GM12878 (cell line): Measurements from ENCODE around the gene UNKL. TPM values are rescaled to one million over a fixed set of nuclear protein-coding genes. Genes with fewer than 3 reads are reported as not detected.
A peak's percentile ranks its signal among the peaks of the same experiment; 100 is the strongest.

Experiments
- ATAC-seq: fragments of 200-7000 bp; cut with Tn5 transposase; 3 replicates; pipeline ENCODE4 v1.9.1; 2020; ENCODE audit warnings: mild to moderate bottlenecking, moderate library complexity
- BruUV-seq: library from RNA; stranded (reverse); fragments of 400-500 nt; replicated peaks from 2 replicates; lab custom pipeline; 2021; lab: Mats Ljungman, UMichigan
- CTCF ChIA-PET: fragments of 300-600 bp; sonication (Branson Sonifier 250); formaldehyde crosslinking; extraction: SDS; loops from one replicate; lab custom pipeline; 2021; ENCODE audit warnings: inconsistent platforms; lab: Yijun Ruan, JAX
- POLR2A ChIA-PET: fragments of 350-600 bp; formaldehyde crosslinking; extraction: SDS; loops from one replicate; lab custom pipeline; 2021; ENCODE audit warnings: inconsistent platforms; lab: Charles Lee
- RAD21 ChIA-PET: fragments of 300-600 bp; sonication (Branson Sonifier 250); formaldehyde crosslinking; loops from one replicate; lab custom pipeline; 2023; ENCODE audit warnings: antibody characterized with exemption; ENCODE audit not compliant: unreplicated experiment; lab: Charles Lee
- SMC1A ChIA-PET: fragments of 300-600 bp; sonication (Branson Sonifier 250); formaldehyde crosslinking; loops from one replicate; lab custom pipeline; 2023; ENCODE audit not compliant: unreplicated experiment, uncharacterized antibody; lab: Charles Lee
- DNase-seq: peaks from one replicate; pipeline ENCODE4 v3.0.0-alpha.2; 2011; ENCODE audit warnings: low read depth, low spot score
- FAIRE-seq: peaks from 3 replicates; lab custom pipeline; 2011; peaks lifted over from hg19 to GRCh38; lab: Jason Lieb, UNC
- H2AFZ ChIP-seq: 2 replicates; pipeline ENCODE4 v1.6.0; 2011; ENCODE audit warnings: low read depth, low read length, control low read depth; ENCODE audit not compliant: control insufficient read depth
- H3K27ac ChIP-seq: 2 replicates; pipeline ENCODE4 v1.5.1; 2011; ENCODE audit warnings: control low read depth; ENCODE audit not compliant: control insufficient read depth, insufficient read depth
- H3K27me3 ChIP-seq, 2 experiments: replicated peaks in 1 of 2; 2 replicates each; pipeline versions ENCODE4 v1.6.0 to v1.6.1; 2011; ENCODE audit warnings: low read length in 1 of 2; ENCODE audit not compliant: control insufficient read depth in 2 of 2, insufficient read depth in 2 of 2
- H3K36me3 ChIP-seq, 2 experiments: 2 replicates each; pipeline ENCODE4 v1.5.1; 2011; ENCODE audit warnings: low read length in 1 of 2; ENCODE audit not compliant: control insufficient read depth in 2 of 2, insufficient read depth in 2 of 2
- H3K4me1 ChIP-seq: 2 replicates; pipeline ENCODE4 v1.6.1; 2011; ENCODE audit warnings: mild to moderate bottlenecking, low read length, moderate library complexity, mixed read lengths; ENCODE audit not compliant: control insufficient read depth, insufficient read depth
- H3K4me2 ChIP-seq: 2 replicates; pipeline ENCODE4 v1.6.0; 2011; ENCODE audit warnings: control low read depth; ENCODE audit not compliant: control insufficient read depth, insufficient read depth
- H3K4me3 ChIP-seq: fragments of 200-600 bp; sonication (generic); 2 replicates; pipeline ENCODE4 v1.5.1; 2016
- H3K79me2 ChIP-seq: 2 replicates; pipeline ENCODE4 v1.6.0; 2011; ENCODE audit warnings: low read length; ENCODE audit not compliant: control insufficient read depth, insufficient read depth
- H3K9ac ChIP-seq: 2 replicates; pipeline ENCODE4 v1.8.0; 2011; ENCODE audit warnings: low read length, control low read depth, mixed read lengths; ENCODE audit not compliant: control insufficient read depth, insufficient read depth
- H3K9me3 ChIP-seq: replicated peaks from 3 replicates; pipeline ENCODE4 v1.5.1; 2011; ENCODE audit warnings: mild to moderate bottlenecking, low read length; ENCODE audit not compliant: control insufficient read depth, insufficient read depth
- H4K20me1 ChIP-seq: 2 replicates; pipeline ENCODE4 v1.6.0; 2011; ENCODE audit not compliant: control insufficient read depth, insufficient read depth
- BCL11A ChIP-seq: IDR thresholded peaks from 2 replicates; pipeline ENCODE4 v1.6.1; 2011; ENCODE audit warnings: low read depth, low read length
- BMI1 ChIP-seq: fragments of 450-650 bp; IDR thresholded peaks from 2 replicates; pipeline ENCODE4 v1.6.1; 2016; ENCODE audit warnings: mild to moderate bottlenecking, moderate library complexity, borderline replicate concordance
- DPF2 ChIP-seq: fragments of 450-650 bp; IDR thresholded peaks from 2 replicates; pipeline ENCODE4 v1.6.1; 2017; ENCODE audit warnings: mild to moderate bottlenecking
- E2F8 ChIP-seq: fragments of 450-650 bp; IDR thresholded peaks from 2 replicates; pipeline ENCODE4 v1.6.1; 2018; ENCODE audit warnings: mild to moderate bottlenecking, low read depth, moderate library complexity; ENCODE audit not compliant: partially characterized antibody
- EED ChIP-seq: sonication (generic); IDR thresholded peaks from 2 replicates; pipeline ENCODE4 v1.6.1; 2016; ENCODE audit warnings: antibody characterized with exemption, low read depth
- FOS ChIP-seq: IDR thresholded peaks from 3 replicates; pipeline ENCODE4 v1.6.1; 2011; ENCODE audit warnings: borderline replicate concordance; ENCODE audit not compliant: insufficient read length; ENCODE audit errors: extremely low read depth
- HDAC6 ChIP-seq: fragments of 200-600 bp; sonication (generic); IDR thresholded peaks from one replicate; pipeline ENCODE4 v1.8.0; 2017; ENCODE audit warnings: antibody characterized with exemption; ENCODE audit not compliant: unreplicated experiment
- PAX5 ChIP-seq: IDR thresholded peaks from 2 replicates; pipeline ENCODE4 v1.6.1; 2011; ENCODE audit warnings: low read depth, low read length, borderline replicate concordance
- RCOR1 ChIP-seq: conservative IDR thresholded peaks from 2 replicates; pipeline ENCODE4 v1.6.1; 2012; ENCODE audit warnings: low read depth, low read length, improper control_type of control experiment
- SIX5 ChIP-seq: IDR thresholded peaks from 2 replicates; pipeline ENCODE4 v1.6.1; 2011; ENCODE audit warnings: mild to moderate bottlenecking, low read depth, low read length, moderate library complexity; ENCODE audit not compliant: severe bottlenecking
- WGBS: methylation state at CpG from one replicate; pipeline ENCODE4 v1.1.6; 2016; ENCODE audit warnings: low lambda C conversion rate; ENCODE audit not compliant: insufficient replicate concordance, insufficient coverage; ENCODE audit errors: missing lambda C conversion rate; 5-methylcytosine and 5-hydroxymethylcytosine counted together
- in situ Hi-C: fragments of 300-500 bp; cut with MboI; formaldehyde crosslinking; loops from 9 replicates; pipeline ENCODE4 v1.14.3; 2018; ENCODE audit warnings: mixed read lengths
- intact Hi-C: fragments of 100-400 bp; cut with micrococcal nuclease; formaldehyde crosslinking; loops from one replicate; pipeline ENCODE4 v1.14.2; 2022; ENCODE audit not compliant: unreplicated experiment
- polyA plus RNA-seq, 11 experiments: library from polyadenylated mRNA; depleted of rRNA in 4 of 11; unstranded in 6 of 11; stranded (reverse) in 5 of 11; fragments of >200 nt; fragmentation: Nextera tagmentation in 4 of 11; fragmentation: Illumina TruSeq in 1 of 11; extraction: Ambion mirVana in 4 of 11; extraction: Trizol in 1 of 11; gene quantifications; 1 replicate in 1 of 11; 2 replicates in 10 of 11; pipeline versions ENCODE4 v1.2.1 to v1.2.3, GENCODE V29; 2011 to 2016; ENCODE audit warnings: inconsistent platforms in 2 of 11, missing spikeins in 2 of 11, low read depth in 1 of 11
- total RNA-seq, 4 experiments: library from RNA; depleted of rRNA in 3 of 4; stranded (reverse); fragments of >200 nt in 3 of 4; fragmentation: Illumina TruSeq in 1 of 4; extraction: Trizol in 1 of 4; gene quantifications; 2 replicates each; pipeline versions ENCODE4 v1.2.1 to v1.2.3, GENCODE V29; 2013 to 2021

The UNKL gene
- total and polyA plus RNA-seq, 10 of the 15 experiments (the other 5 are each of a cell fraction or from before 2014, with no cell fraction given) = 0.40 to 21.6 (median 9.1) TPM

DNA sequence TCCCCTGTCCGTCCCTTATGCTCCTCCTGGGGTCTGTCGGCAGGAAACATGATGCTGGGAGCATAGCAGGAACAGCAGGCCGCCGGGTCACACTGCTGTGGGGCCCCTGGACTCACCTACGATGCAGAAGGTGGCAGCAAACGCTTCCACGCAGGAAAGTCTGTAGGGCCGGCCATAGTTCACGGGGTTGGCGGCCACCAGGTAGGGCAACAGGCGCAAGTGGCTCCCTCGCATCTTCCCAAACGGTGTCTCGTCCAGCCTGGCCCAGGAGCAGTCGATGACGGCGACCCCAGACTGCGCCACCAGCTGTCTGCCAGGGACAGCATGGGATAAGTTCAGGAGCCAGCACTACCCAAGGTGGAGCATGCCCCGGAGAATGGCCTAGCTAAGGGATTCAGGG, 63.8 kb downstream of the UNKL start:
- H3K36me3 ChIP-seq = peaks cover 0 to 6% of the 10 kb centered on the region in 2 experiments; a peak in 3 of 4 replicates
- no peaks in the 10 kb centered on the region for H4K20me1 ChIP-seq
- WGBS = 78% methylated on average over 13 of the region's 19 CpGs
- CTCF ChIA-PET = no interaction called here
- H3K27ac ChIP-seq = no peak overlapping the region; the same call in 1 of the 2 replicates
- no peak for FAIRE-seq
- H3K4me2 ChIP-seq = peak overlapping the region; percentile 56
- peaks cover 27% of the 10 kb centered on the region for H3K79me2 ChIP-seq
- no peaks in the 10 kb centered on the region for H3K9me3 ChIP-seq
- SMC1A ChIA-PET = no interaction called here
- RAD21 ChIA-PET = no interaction called here
- intact Hi-C loops = no loop called here
- no peak for DNase-seq
- TF ChIP-seq HDAC6 (no peak), SIX5 (no peak), DPF2 (no peak), RCOR1 (no peak), BMI1 (no peak), E2F8 (no peak), EED (no peak), PAX5 (no peak), FOS (no peak), BCL11A (no peak)
- in situ Hi-C loops = no loop called here
- no peak for ATAC-seq
- peaks cover 8% of the 10 kb centered on the region for H3K4me1 ChIP-seq
- H3K27me3 ChIP-seq = no peaks in the 10 kb centered on the region
- POLR2A ChIA-PET = no interaction called here
- BruUV-seq = no TSS peak
- H2AFZ ChIP-seq = no peak overlapping the region
- peak overlapping the region; percentile 81 for H3K4me3 ChIP-seq
- H3K9ac ChIP-seq = peak overlapping the region; percentile 70
